AG04449 (cell line): ENCODE data around the gene SMOC1.

Source experiments
- CTCF ChIA-PET: fragments of 350-600 bp; formaldehyde crosslinking; extraction: SDS; loops from one replicate; lab custom pipeline; 2021; ENCODE audit warnings: antibody characterized with exemption; lab: Yijun Ruan, JAX
- POLR2A ChIA-PET: fragments of 400-600, 350-600 bp; formaldehyde crosslinking; extraction: SDS; loops from one replicate; lab custom pipeline; 2020; ENCODE audit warnings: antibody characterized with exemption, inconsistent platforms; lab: Yijun Ruan, JAX
- DNase-seq: peaks from one replicate; pipeline ENCODE4 v3.0.0-alpha.2; 2010; ENCODE audit warnings: low read depth, low spot score
- H3K4me3 ChIP-seq: 2 replicates; pipeline ENCODE4 v1.5.1; 2011; ENCODE audit warnings: low read depth, mild to moderate bottlenecking, control low read depth, low read length
- CTCF ChIP-seq: IDR thresholded peaks from one replicate; pipeline ENCODE4 v1.5.1; 2011; ENCODE audit warnings: mild to moderate bottlenecking, moderate library complexity, low read length, control low read depth, inconsistent platforms; ENCODE audit not compliant: insufficient read depth; ENCODE audit errors: missing control alignments

Gene SMOC1

GRCh38 chr14:70014406-70015095 lies 135.3 kb downstream of the SMOC1 start:
- CTCF ChIA-PET: interaction anchor here (0.8 to 3.1 kb wide), 3 partner anchors 10 to 196 kb away, joined by 3 to 12 read pairs (median 5); no protein-coding TSS in a partner anchor
- no peak overlapping the region for H3K4me3 ChIP-seq
- no peak for TF ChIP-seq CTCF
- POLR2A ChIA-PET: no interaction called here
- DNase-seq: no peak

- no peak overlapping the region for H3K4me3 ChIP-seq
- DNase-seq: no peak
- CTCF ChIA-PET: interaction anchor here (2.8 kb wide), 1 partner anchor 200 kb away, joined by 10 read pairs; no protein-coding TSS in a partner anchor
- POLR2A ChIA-PET: no interaction called here
- no peak for TF ChIP-seq CTCF
These were observed 139.0 kb downstream of the SMOC1 start for GRCh38 chr14:70018230-70018629.

- CTCF ChIA-PET: interaction anchor here (0.9 to 1.6 kb wide), 2 partner anchors 9 to 200 kb away, joined by 4 read pairs; no protein-coding TSS in a partner anchor
- DNase-seq: no peak
- POLR2A ChIA-PET: no interaction called here
- no peak overlapping the region for H3K4me3 ChIP-seq
- no peak for TF ChIP-seq CTCF
These were observed 139.5 kb downstream of the SMOC1 start for GRCh38 chr14:70018713-70019211.

GRCh38 chr14:70019695-70020094 lies 140.5 kb downstream of the SMOC1 start:
- DNase-seq: no peak
- no peak overlapping the region for H3K4me3 ChIP-seq
- ChIA-PET CTCF (interaction anchor here (0.9 to 1.6 kb wide), 3 partner anchors 8 to 202 kb away, joined by 4 to 5 read pairs (median 4); no protein-coding TSS in a partner anchor), POLR2A (no interaction called here)
- TF ChIP-seq CTCF: no peak

GRCh38 chr14:70020352-70021170 lies 141.3 kb downstream of the SMOC1 start:
- no peak for DNase-seq
- no peak overlapping the region for H3K4me3 ChIP-seq
- TF ChIP-seq CTCF: no peak
- CTCF ChIA-PET: interaction anchor here (0.9 to 1.6 kb wide), 2 partner anchors 202 to 203 kb away, joined by 4 to 5 read pairs; no protein-coding TSS in a partner anchor
- POLR2A ChIA-PET: no interaction called here

GRCh38 chr14:70021548-70022220 lies 142.5 kb downstream of the SMOC1 start:
- DNase-seq: no peak
- TF ChIP-seq CTCF: no peak
- CTCF ChIA-PET: no interaction called here
- POLR2A ChIA-PET: no interaction called here
- H3K4me3 ChIP-seq: no peak overlapping the region
